Kidney epithelial cell (primary cell): ENCODE data around the gene EVA1C. TPM values are rescaled to one million over a fixed set of nuclear protein-coding genes. Genes with fewer than 3 reads are reported as not detected.
"Not testable (repeated sequence)": the region's sequence is repeated elsewhere in the genome, so short reads cannot be mapped to it uniquely, and the experiment has no call there.

Source experiments
- DNase-seq: peaks from one replicate; pipeline ENCODE4 v3.0.0-alpha.2; 2010; ENCODE audit warnings: low read depth
- H3K27me3 ChIP-seq: 2 replicates; pipeline ENCODE4 v1.6.0; 2011; ENCODE audit warnings: low read length; ENCODE audit not compliant: control insufficient read depth, insufficient read depth
- H3K36me3 ChIP-seq: 2 replicates; pipeline ENCODE4 v1.5.1; 2011; ENCODE audit warnings: low read length; ENCODE audit not compliant: control insufficient read depth, insufficient read depth
- H3K4me3 ChIP-seq: 2 replicates; pipeline ENCODE4 v1.5.1; 2011; ENCODE audit warnings: low read depth, mild to moderate bottlenecking, control low read depth, low read length
- CTCF ChIP-seq: IDR thresholded peaks from 2 replicates; pipeline ENCODE4 v1.5.1; 2011; ENCODE audit warnings: mild to moderate bottlenecking, moderate library complexity, low read length, control low read depth, inconsistent platforms; ENCODE audit not compliant: insufficient read depth, poor library complexity, severe bottlenecking
- total RNA-seq: library from RNA; depleted of rRNA; stranded (reverse); fragments of >200 nt; gene quantifications from 2 replicates; pipeline ENCODE4 v1.2.3, GENCODE V29; 2015

The EVA1C gene
- total RNA-seq, 1 donor from 2014 or later = 0.54 TPM

GRCh38 chr21:32539378-32539777 is 126.9 kb downstream of the EVA1C start:
- no peak for TF ChIP-seq CTCF
- no peak overlapping the region for H3K4me3 ChIP-seq

GRCh38 chr21:32543056-32543455 is 130.6 kb downstream of the EVA1C start:
- H3K36me3 ChIP-seq = not testable (repeated sequence)

More at GRCh38 chr21:32539378-32539777, 126.9 kb downstream of the EVA1C start:
- Histone ChIP-seq H3K36me3 (no peaks in the 10 kb centered on the region), H3K27me3 (no peaks in the 10 kb centered on the region)
- no peak for DNase-seq

GRCh38 chr21:32543975-32544374 is 131.5 kb downstream of the EVA1C start:
- DNase-seq = no peak
- no peak for TF ChIP-seq CTCF
- H3K36me3 ChIP-seq = no peaks in the 10 kb centered on the region
- H3K27me3 ChIP-seq = no peaks in the 10 kb centered on the region
- H3K4me3 ChIP-seq = no peak overlapping the region

More at GRCh38 chr21:32543056-32543455, 130.6 kb downstream of the EVA1C start:
- not testable (repeated sequence) for DNase-seq, H3K4me3 ChIP-seq, H3K27me3 ChIP-seq

- no peaks in the 10 kb centered on the region for H3K36me3 ChIP-seq
- no peak for TF ChIP-seq CTCF
- DNase-seq = no peak
- no peaks in the 10 kb centered on the region for H3K27me3 ChIP-seq
- H3K4me3 ChIP-seq = no peak overlapping the region
Measured at GRCh38 chr21:32544697-32545096, 132.2 kb downstream of the EVA1C start.

- Histone ChIP-seq H3K36me3 (no peaks in the 10 kb centered on the region), H3K4me3 (no peak overlapping the region), H3K27me3 (no peaks in the 10 kb centered on the region)
- DNase-seq = no peak
- no peak for TF ChIP-seq CTCF
Measured at GRCh38 chr21:32545948-32546441, 133.5 kb downstream of the EVA1C start.

GRCh38 chr21:32547018-32547417 is 134.5 kb downstream of the EVA1C start:
- DNase-seq = no peak
- no peaks in the 10 kb centered on the region for H3K27me3 ChIP-seq
- no peak for TF ChIP-seq CTCF
- no peak overlapping the region for H3K4me3 ChIP-seq
- no peaks in the 10 kb centered on the region for H3K36me3 ChIP-seq

- H3K36me3 ChIP-seq = no peaks in the 10 kb centered on the region
- TF ChIP-seq CTCF = no peak
- no peaks in the 10 kb centered on the region for H3K27me3 ChIP-seq
- no peak overlapping the region for H3K4me3 ChIP-seq
- no peak for DNase-seq
Measured at GRCh38 chr21:32548978-32549377, 136.5 kb downstream of the EVA1C start.
